HCT116 (cell line): ENCODE results near the gene GIMAP4. TPM values are rescaled to one million over a fixed set of nuclear protein-coding genes. Genes with fewer than 3 reads are reported as not detected.

ENCODE experiments used
- ATAC-seq: fragments of 200-7000 bp; cut with Tn5 transposase; 2 replicates; pipeline ENCODE4 v1.9.1; 2020; ENCODE audit warnings: mild to moderate bottlenecking, moderate library complexity
- BruUV-seq: library from RNA; stranded (reverse); fragments of 400-500 nt; replicated peaks from 2 replicates; lab custom pipeline; 2021; lab: Mats Ljungman, UMichigan
- CTCF ChIA-PET: fragments of 300-600 bp; sonication (Branson Sonifier 250); formaldehyde crosslinking; loops from one replicate; lab custom pipeline; 2021; ENCODE audit warnings: antibody characterized with exemption; lab: Charles Lee
- POLR2A ChIA-PET: fragments of 300-600, 350-600 bp; sonication (Branson Sonifier 250); formaldehyde crosslinking; loops from one replicate; lab custom pipeline; 2021; ENCODE audit warnings: antibody characterized with exemption; lab: Charles Lee
- RAD21 ChIA-PET, 2 experiments: fragments of 300-600 bp; sonication (Branson Sonifier 250); formaldehyde crosslinking; loops; one replicate each; lab custom pipeline; 2023; ENCODE audit warnings: low total read pairs in 2 of 2; ENCODE audit not compliant: uncharacterized antibody in 2 of 2, unreplicated experiment in 2 of 2, low non-redundant PET in 1 of 2; lab: Charles Lee
- DNase-seq: peaks from one replicate; pipeline ENCODE4 v3.0.0-alpha.2; 2010; ENCODE audit warnings: low read depth, low spot score
- H2AFZ ChIP-seq: fragments of 200-600 bp; shearing (Covaris generic), sonication (generic); 2 replicates; pipeline ENCODE4 v1.6.1; 2017; ENCODE audit warnings: low read depth, mixed run types, mixed read lengths, antibody characterized with exemption, low read length; ENCODE audit not compliant: poor library complexity, severe bottlenecking
- H3K27ac ChIP-seq: 2 replicates; pipeline ENCODE4 v1.5.1; 2012; ENCODE audit warnings: low read depth, low read length
- H3K27me3 ChIP-seq: fragments of 200-600 bp; sonication (generic); 2 replicates; pipeline ENCODE4 v1.6.1; 2016; ENCODE audit warnings: mixed run types, low read length, mixed read lengths; ENCODE audit not compliant: insufficient read depth
- H3K36me3 ChIP-seq, 2 experiments: fragments of 200-500 bp in 1 of 2; fragments of 200-600 bp in 1 of 2; sonication (Bioruptor generic) in 1 of 2; sonication (generic) in 1 of 2; 2 replicates each; pipeline versions ENCODE4 v1.5.1 to v1.6.1; 2014 to 2016; ENCODE audit warnings: low read length in 2 of 2, inconsistent platforms in 1 of 2, mixed read lengths in 1 of 2, mixed run types in 1 of 2; ENCODE audit not compliant: insufficient read depth in 2 of 2, control insufficient read depth in 1 of 2
- H3K4me1 ChIP-seq, 2 experiments: fragments of 200-600 bp in 1 of 2; sonication (generic) in 1 of 2; 2 replicates each; pipeline versions ENCODE4 v1.5.1 to v1.6.1; 2012 to 2017; ENCODE audit warnings: low read length in 2 of 2, inconsistent platforms in 1 of 2, mild to moderate bottlenecking in 1 of 2, mixed read lengths in 1 of 2, mixed run types in 1 of 2, moderate library complexity in 1 of 2; ENCODE audit not compliant: insufficient read depth in 2 of 2, control insufficient read depth in 1 of 2
- H3K4me2 ChIP-seq: fragments of 200-600 bp; sonication (generic); 2 replicates; pipeline ENCODE4 v1.6.1; 2017; ENCODE audit warnings: mixed run types, low read length, mixed read lengths
- H3K4me3 ChIP-seq, 2 experiments: fragments of 200-600 bp in 1 of 2; sonication (generic) in 1 of 2; replicated peaks in 1 of 2; 2 replicates each; pipeline ENCODE4 v1.5.1; 2011 to 2016; ENCODE audit warnings: low read length in 2 of 2, control low read depth in 1 of 2, low read depth in 1 of 2, mild to moderate bottlenecking in 1 of 2, mixed read lengths in 1 of 2, mixed run types in 1 of 2
- H3K79me2 ChIP-seq: fragments of 200-600 bp; sonication (generic); 2 replicates; pipeline ENCODE4 v1.6.1; 2017; ENCODE audit warnings: mild to moderate bottlenecking, mixed run types, low read length, moderate library complexity, mixed read lengths; ENCODE audit not compliant: insufficient read depth
- H3K9ac ChIP-seq: fragments of 200-600 bp; sonication (generic); 2 replicates; pipeline ENCODE4 v1.6.1; 2016; ENCODE audit warnings: low read length, mixed read lengths
- H3K9me2 ChIP-seq: fragments of 200-600 bp; sonication (generic), shearing (Covaris generic); 2 replicates; pipeline ENCODE4 v1.6.1; 2017; ENCODE audit warnings: mixed run types, mild to moderate bottlenecking, moderate library complexity; ENCODE audit not compliant: insufficient read depth
- H3K9me3 ChIP-seq, 2 experiments: fragments of 200-500 bp in 1 of 2; fragments of 200-600 bp in 1 of 2; sonication (Bioruptor generic) in 1 of 2; sonication (generic) in 1 of 2; 2 replicates each; pipeline ENCODE4 v1.6.1; 2014 to 2017; ENCODE audit warnings: low read length in 2 of 2, mixed read lengths in 2 of 2, inconsistent platforms in 1 of 2, low read depth in 1 of 2, mild to moderate bottlenecking in 1 of 2, mixed run types in 1 of 2, moderate library complexity in 1 of 2; ENCODE audit not compliant: control insufficient read depth in 1 of 2, insufficient read depth in 1 of 2
- H4K20me1 ChIP-seq: fragments of 200-600 bp; sonication (generic), shearing (Covaris generic); 2 replicates; pipeline ENCODE4 v1.6.1; 2017; ENCODE audit warnings: mixed run types, mild to moderate bottlenecking, moderate library complexity; ENCODE audit not compliant: insufficient read depth
- EGR1 ChIP-seq: IDR thresholded peaks from 2 replicates; pipeline ENCODE4 v1.6.1; 2012; ENCODE audit warnings: low read depth
- EZH2phosphoT487 ChIP-seq: fragments of 200-600 bp; IDR thresholded peaks from 2 replicates; pipeline ENCODE4 v1.6.1; 2018; ENCODE audit warnings: antibody characterized with exemption, borderline replicate concordance
- JUND ChIP-seq: IDR thresholded peaks from 2 replicates; pipeline ENCODE4 v1.6.1; 2012
- POLR2A ChIP-seq: IDR thresholded peaks from 2 replicates; pipeline ENCODE4 v1.7.0; 2011; ENCODE audit warnings: borderline replicate concordance; ENCODE audit not compliant: insufficient read depth, insufficient read length; ENCODE audit errors: extremely low read depth
- REST ChIP-seq: IDR thresholded peaks from 2 replicates; pipeline ENCODE4 v1.6.1; 2012; ENCODE audit warnings: low read depth
- SP1 ChIP-seq: IDR thresholded peaks from 2 replicates; pipeline ENCODE4 v1.6.1; 2012; ENCODE audit warnings: low read depth
- TCF7L2 ChIP-seq: IDR thresholded peaks from 2 replicates; pipeline ENCODE4 v1.7.0; 2011; ENCODE audit warnings: borderline replicate concordance, inconsistent platforms; ENCODE audit not compliant: insufficient read depth, insufficient read length; ENCODE audit errors: extremely low read depth
- ZFX ChIP-seq: fragments of 450-650 bp; IDR thresholded peaks from 2 replicates; pipeline ENCODE4 v1.6.1; 2017
- intact Hi-C: fragments of 100-400 bp; cut with micrococcal nuclease; formaldehyde crosslinking; loops from 2 replicates; pipeline ENCODE4 v1.10.0; 2022
- total RNA-seq: library from RNA; stranded (reverse); gene quantifications from one replicate; pipeline ENCODE4 v1.2.1, GENCODE V29; 2021; ENCODE audit not compliant: unreplicated experiment
- TF ChIP-seq, protein P1 (sequence below): IDR thresholded peaks from 2 replicates; pipeline ENCODE4 v1.6.1; 2011; ENCODE audit warnings: mild to moderate bottlenecking, low read length, moderate library complexity; ENCODE audit not compliant: insufficient replicate concordance; ENCODE audit errors: extremely low read depth
- TF ChIP-seq, protein P2 (sequence below), 3 experiments: fragments of 200-600 bp in 1 of 3; sonication (generic) in 1 of 3; IDR thresholded peaks in 2 of 3; conservative IDR thresholded peaks in 1 of 3; 2 replicates each; pipeline ENCODE4 v1.5.1; 2012 to 2017; ENCODE audit warnings: low read depth in 2 of 3, low read length in 2 of 3, antibody characterized with exemption in 1 of 3, borderline replicate concordance in 1 of 3, control low read depth in 1 of 3, mild to moderate bottlenecking in 1 of 3, mixed read lengths in 1 of 3, mixed run types in 1 of 3, moderate library complexity in 1 of 3; ENCODE audit not compliant: insufficient read depth in 1 of 3

GIMAP4 gene
- total RNA-seq, 1 experiment from 2014 or later = 0.49 TPM

- no peak overlapping the region for H3K9ac ChIP-seq
- H3K9me2 ChIP-seq = no peaks in the 10 kb centered on the region
- H3K4me1 ChIP-seq = no peaks in the 10 kb centered on the region
- no peak overlapping the region for H2AFZ ChIP-seq
- H3K4me2 ChIP-seq = no peak overlapping the region
- H3K4me3 ChIP-seq = no peak overlapping the region
- no peaks in the 10 kb centered on the region for H4K20me1 ChIP-seq
- DNase-seq (no peak), ATAC-seq (no peak)
- intact Hi-C loops = no loop called here
- no peak overlapping the region for H3K27ac ChIP-seq
- no peaks in the 10 kb centered on the region for H3K36me3 ChIP-seq
- ChIA-PET CTCF (no interaction called here), POLR2A (no interaction called here), RAD21 (no interaction called here)
- TF ChIP-seq REST = no peak
- no peak for TF ChIP-seq EZH2phosphoT487
- TF ChIP-seq JUND = no peak
- TF ChIP-seq EGR1 = no peak
- TF ChIP-seq, protein P1, sequence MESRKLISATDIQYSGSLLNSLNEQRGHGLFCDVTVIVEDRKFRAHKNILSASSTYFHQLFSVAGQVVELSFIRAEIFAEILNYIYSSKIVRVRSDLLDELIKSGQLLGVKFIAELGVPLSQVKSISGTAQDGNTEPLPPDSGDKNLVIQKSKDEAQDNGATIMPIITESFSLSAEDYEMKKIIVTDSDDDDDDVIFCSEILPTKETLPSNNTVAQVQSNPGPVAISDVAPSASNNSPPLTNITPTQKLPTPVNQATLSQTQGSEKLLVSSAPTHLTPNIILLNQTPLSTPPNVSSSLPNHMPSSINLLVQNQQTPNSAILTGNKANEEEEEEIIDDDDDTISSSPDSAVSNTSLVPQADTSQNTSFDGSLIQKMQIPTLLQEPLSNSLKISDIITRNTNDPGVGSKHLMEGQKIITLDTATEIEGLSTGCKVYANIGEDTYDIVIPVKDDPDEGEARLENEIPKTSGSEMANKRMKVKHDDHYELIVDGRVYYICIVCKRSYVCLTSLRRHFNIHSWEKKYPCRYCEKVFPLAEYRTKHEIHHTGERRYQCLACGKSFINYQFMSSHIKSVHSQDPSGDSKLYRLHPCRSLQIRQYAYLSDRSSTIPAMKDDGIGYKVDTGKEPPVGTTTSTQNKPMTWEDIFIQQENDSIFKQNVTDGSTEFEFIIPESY = no peak
- TF ChIP-seq ZFX = no peak
- TF ChIP-seq POLR2A = no peak
- TF ChIP-seq SP1 = no peak
- no peak for TF ChIP-seq TCF7L2
- TF ChIP-seq, protein P2, sequence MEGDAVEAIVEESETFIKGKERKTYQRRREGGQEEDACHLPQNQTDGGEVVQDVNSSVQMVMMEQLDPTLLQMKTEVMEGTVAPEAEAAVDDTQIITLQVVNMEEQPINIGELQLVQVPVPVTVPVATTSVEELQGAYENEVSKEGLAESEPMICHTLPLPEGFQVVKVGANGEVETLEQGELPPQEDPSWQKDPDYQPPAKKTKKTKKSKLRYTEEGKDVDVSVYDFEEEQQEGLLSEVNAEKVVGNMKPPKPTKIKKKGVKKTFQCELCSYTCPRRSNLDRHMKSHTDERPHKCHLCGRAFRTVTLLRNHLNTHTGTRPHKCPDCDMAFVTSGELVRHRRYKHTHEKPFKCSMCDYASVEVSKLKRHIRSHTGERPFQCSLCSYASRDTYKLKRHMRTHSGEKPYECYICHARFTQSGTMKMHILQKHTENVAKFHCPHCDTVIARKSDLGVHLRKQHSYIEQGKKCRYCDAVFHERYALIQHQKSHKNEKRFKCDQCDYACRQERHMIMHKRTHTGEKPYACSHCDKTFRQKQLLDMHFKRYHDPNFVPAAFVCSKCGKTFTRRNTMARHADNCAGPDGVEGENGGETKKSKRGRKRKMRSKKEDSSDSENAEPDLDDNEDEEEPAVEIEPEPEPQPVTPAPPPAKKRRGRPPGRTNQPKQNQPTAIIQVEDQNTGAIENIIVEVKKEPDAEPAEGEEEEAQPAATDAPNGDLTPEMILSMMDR (IDR thresholded peaks at IDR 0.05 in 2 of 3, conservative IDR thresholded peaks at IDR 0.05 in 1 of 3; ENCODE audit: borderline replicate concordance in 1 of 3, insufficient read depth in 1 of 3, low read depth in 2 of 3, low read length in 2 of 3) = no peak
- BruUV-seq = no TSS peak
- no peaks in the 10 kb centered on the region; a peak in 1 of 4 replicates for H3K9me3 ChIP-seq
- 0 out of 2 replicates have a peak, but pooled peaks cover 4% of the 10 kb centered on the region for H3K27me3 ChIP-seq
- H3K79me2 ChIP-seq = no peaks in the 10 kb centered on the region
Measured at GRCh38 chr7:150538259-150538658, 28.9 kb upstream of the GIMAP4 start.
